IMR-90 (cell line): ENCODE data around the gene VPS18.

ENCODE experiments used
- POLR2A ChIP-seq: IDR thresholded peaks from 2 replicates; pipeline ENCODE4 v1.6.1; 2012; ENCODE audit warnings: mild to moderate bottlenecking, low read depth, low read length
- TF ChIP-seq, protein P1 (sequence below): conservative IDR thresholded peaks from 2 replicates; pipeline ENCODE4 v1.5.1; 2012; ENCODE audit warnings: mild to moderate bottlenecking, low read depth, low read length, improper control_type of control experiment

DNA sequence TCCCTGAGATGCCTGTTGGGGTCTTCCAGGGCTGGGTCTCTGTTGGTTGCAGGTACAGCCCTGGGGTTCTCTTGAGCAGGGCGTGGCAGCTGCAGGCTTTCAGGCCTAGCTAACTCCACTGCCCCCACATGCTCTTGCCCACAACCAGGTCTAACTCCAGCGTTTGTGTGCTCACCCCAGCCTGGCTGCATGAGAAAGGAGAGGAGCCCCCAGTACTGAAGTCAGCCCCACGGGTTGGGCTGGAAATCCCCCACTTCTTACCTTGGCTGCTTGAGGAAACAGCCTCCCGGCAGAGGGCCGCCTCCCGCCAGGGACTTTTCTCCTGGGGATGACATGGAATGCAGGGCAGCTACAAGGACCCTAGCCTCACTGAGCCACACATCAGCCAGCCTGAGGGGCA is 18.2 kb downstream of the VPS18 start:
- no peak for TF ChIP-seq POLR2A
- TF ChIP-seq, protein P1, sequence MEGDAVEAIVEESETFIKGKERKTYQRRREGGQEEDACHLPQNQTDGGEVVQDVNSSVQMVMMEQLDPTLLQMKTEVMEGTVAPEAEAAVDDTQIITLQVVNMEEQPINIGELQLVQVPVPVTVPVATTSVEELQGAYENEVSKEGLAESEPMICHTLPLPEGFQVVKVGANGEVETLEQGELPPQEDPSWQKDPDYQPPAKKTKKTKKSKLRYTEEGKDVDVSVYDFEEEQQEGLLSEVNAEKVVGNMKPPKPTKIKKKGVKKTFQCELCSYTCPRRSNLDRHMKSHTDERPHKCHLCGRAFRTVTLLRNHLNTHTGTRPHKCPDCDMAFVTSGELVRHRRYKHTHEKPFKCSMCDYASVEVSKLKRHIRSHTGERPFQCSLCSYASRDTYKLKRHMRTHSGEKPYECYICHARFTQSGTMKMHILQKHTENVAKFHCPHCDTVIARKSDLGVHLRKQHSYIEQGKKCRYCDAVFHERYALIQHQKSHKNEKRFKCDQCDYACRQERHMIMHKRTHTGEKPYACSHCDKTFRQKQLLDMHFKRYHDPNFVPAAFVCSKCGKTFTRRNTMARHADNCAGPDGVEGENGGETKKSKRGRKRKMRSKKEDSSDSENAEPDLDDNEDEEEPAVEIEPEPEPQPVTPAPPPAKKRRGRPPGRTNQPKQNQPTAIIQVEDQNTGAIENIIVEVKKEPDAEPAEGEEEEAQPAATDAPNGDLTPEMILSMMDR, result no peak
